ENCODE results near the gene GRK5.
A peak's percentile ranks its signal among the peaks of the same experiment; 100 is the strongest.

GRCh38 chr10:119246862-119247549 is 39.6 kb downstream of the GRK5 start:
- TF ChIP-seq, protein P1, sequence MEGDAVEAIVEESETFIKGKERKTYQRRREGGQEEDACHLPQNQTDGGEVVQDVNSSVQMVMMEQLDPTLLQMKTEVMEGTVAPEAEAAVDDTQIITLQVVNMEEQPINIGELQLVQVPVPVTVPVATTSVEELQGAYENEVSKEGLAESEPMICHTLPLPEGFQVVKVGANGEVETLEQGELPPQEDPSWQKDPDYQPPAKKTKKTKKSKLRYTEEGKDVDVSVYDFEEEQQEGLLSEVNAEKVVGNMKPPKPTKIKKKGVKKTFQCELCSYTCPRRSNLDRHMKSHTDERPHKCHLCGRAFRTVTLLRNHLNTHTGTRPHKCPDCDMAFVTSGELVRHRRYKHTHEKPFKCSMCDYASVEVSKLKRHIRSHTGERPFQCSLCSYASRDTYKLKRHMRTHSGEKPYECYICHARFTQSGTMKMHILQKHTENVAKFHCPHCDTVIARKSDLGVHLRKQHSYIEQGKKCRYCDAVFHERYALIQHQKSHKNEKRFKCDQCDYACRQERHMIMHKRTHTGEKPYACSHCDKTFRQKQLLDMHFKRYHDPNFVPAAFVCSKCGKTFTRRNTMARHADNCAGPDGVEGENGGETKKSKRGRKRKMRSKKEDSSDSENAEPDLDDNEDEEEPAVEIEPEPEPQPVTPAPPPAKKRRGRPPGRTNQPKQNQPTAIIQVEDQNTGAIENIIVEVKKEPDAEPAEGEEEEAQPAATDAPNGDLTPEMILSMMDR (IDR thresholded peaks at IDR 0.05) = peak in 1 of 4 experiments; percentile 5
- TF ChIP-seq POLR2A (IDR thresholded peaks at IDR 0.05) = no peak
- no peak for TF ChIP-seq POLR2AphosphoS5 (IDR thresholded peaks at IDR 0.05)

All from prostate gland (tissue), 2 donors.